ENCODE measurements around the gene NTN5. TPM values are rescaled to one million over a fixed set of nuclear protein-coding genes. Genes with fewer than 3 reads are reported as not detected.
A peak's percentile ranks its signal among the peaks of the same experiment; 100 is the strongest.

NTN5 gene
- total and polyA plus RNA-seq, 9 of the 15 experiments (the other 6 are each of a cell fraction or from before 2014, with no cell fraction given) = not detected

DNA sequence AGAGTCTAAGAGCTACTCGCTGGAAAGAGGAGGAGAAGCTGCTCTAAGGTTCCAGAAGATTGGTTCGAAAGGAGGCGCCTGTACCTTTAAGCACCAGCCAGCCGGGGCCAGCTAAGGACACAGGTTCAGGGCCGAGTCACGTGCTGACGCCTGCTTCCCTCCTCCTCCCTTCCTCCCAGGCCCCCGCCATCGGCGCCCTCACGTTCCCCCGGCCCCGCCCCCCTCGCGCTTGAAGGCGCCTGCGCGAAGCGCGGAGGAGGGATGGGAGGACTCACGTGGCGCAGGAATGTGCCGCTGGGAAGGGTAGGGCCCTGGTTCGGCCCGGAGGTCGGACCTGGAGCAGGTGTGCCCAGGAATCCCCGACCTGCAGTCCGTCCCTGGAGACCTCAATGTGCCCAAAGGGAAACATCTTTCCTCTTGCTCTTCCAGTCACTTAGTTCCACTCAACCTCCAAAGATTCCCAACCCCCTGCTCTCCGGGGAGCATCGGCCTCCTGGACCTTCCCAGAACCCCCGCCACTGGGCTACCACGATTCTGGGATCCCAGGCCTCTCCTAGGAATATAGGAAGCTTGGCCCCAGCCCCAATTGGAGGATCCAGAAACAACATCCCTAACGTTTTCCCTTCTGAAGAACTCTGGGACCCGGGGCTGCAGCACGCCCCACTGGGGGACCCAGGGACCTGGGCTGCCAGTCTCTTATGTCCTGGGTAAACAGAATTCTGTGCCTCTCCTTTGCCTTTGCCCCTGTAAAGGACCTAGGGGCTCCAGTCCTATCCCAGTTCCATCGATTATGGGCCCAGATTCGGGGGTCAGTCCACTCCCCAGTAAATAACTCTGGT lies 38.2 kb downstream of the NTN5 start (continued):
- TF ChIP-seq USF2 (CRISPR knock-in tag; IDR thresholded peaks at IDR 0.05) = peak; percentile 96
- peak; percentile 67 for TF ChIP-seq POLR2G (IDR thresholded peaks at IDR 0.05; ENCODE audit: low read depth, low read length)
- TF ChIP-seq POLR2AphosphoS5 (IDR thresholded peaks at IDR 0.05; ENCODE audit: control insufficient read depth, insufficient read depth, low read depth, low read length) = peak; percentile 47
- TF ChIP-seq ZNF644 (tag; IDR thresholded peaks at IDR 0.05; ENCODE audit: low read depth) = 0 out of 2 replicates have a peak, but pooled peaks have one; percentile 34
- TF ChIP-seq FUS (optimal IDR thresholded peaks at IDR 0.05; ENCODE audit: low read depth, low read length) = no peak
- no peak for TF ChIP-seq BRCA1 (IDR thresholded peaks at IDR 0.05)
- no peak for TF ChIP-seq BRCA1 (CRISPR knock-in tag; IDR thresholded peaks at IDR 0.05)
- TF ChIP-seq FOSL1 (tag; conservative IDR thresholded peaks at IDR 0.05) = 0 out of 2 replicates have a peak, but pooled peaks have one; percentile 21
- peak; percentile 86 for TF ChIP-seq NEUROD1 (IDR thresholded peaks at IDR 0.05; ENCODE audit: borderline replicate concordance, low read depth, low read length, partially characterized antibody)
- peak; percentile 100 for TF ChIP-seq BHLHE40 (IDR thresholded peaks at IDR 0.05; ENCODE audit: low read length)
- TF ChIP-seq CEBPB (tag; IDR thresholded peaks at IDR 0.05) = no peak
- TF ChIP-seq, protein P1, sequence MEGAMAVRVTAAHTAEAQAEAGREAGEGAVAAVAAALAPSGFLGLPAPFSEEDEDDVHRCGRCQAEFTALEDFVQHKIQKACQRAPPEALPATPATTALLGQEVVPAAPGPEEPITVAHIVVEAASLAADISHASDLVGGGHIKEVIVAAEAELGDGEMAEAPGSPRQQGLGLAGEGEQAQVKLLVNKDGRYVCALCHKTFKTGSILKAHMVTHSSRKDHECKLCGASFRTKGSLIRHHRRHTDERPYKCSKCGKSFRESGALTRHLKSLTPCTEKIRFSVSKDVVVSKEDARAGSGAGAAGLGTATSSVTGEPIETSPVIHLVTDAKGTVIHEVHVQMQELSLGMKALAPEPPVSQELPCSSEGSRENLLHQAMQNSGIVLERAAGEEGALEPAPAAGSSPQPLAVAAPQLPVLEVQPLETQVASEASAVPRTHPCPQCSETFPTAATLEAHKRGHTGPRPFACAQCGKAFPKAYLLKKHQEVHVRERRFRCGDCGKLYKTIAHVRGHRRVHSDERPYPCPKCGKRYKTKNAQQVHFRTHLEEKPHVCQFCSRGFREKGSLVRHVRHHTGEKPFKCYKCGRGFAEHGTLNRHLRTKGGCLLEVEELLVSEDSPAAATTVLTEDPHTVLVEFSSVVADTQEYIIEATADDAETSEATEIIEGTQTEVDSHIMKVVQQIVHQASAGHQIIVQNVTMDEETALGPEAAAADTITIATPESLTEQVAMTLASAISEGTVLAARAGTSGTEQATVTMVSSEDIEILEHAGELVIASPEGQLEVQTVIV (CRISPR knock-in tag; IDR thresholded peaks at IDR 0.05; ENCODE audit: borderline replicate concordance) = no peak
- no peak for TF ChIP-seq PHB2 (IDR thresholded peaks at IDR 0.05; ENCODE audit: low read depth)
- peak; percentile 88 for TF ChIP-seq MYC (IDR thresholded peaks at IDR 0.05; ENCODE audit: low read depth, low read length)
- peak; percentile 58; the same call in 1 of the 2 replicates for TF ChIP-seq MYC (CRISPR knock-in tag; IDR thresholded peaks at IDR 0.05; ENCODE audit: borderline replicate concordance, low read depth)
- TF ChIP-seq BACH1 (tag; IDR thresholded peaks at IDR 0.05) = no peak
- TF ChIP-seq TGIF2 (CRISPR knock-in tag; IDR thresholded peaks at IDR 0.05) = no peak
- peak in 1 of 2 experiments; percentile 40; a peak in 1 of 4 replicates for TF ChIP-seq ZMIZ1 (IDR thresholded peaks at IDR 0.05; ENCODE audit: low read depth in 2 of 2, low read length in 2 of 2)
